ENCODE measurements around the gene CHRNB1. TPM values are rescaled to one million over a fixed set of nuclear protein-coding genes. Genes with fewer than 3 reads are reported as not detected.

The CHRNB1 gene
- total RNA-seq, 3 donors from 2014 or later: 8.5 to 11.8 (median 11.7) TPM

DNA sequence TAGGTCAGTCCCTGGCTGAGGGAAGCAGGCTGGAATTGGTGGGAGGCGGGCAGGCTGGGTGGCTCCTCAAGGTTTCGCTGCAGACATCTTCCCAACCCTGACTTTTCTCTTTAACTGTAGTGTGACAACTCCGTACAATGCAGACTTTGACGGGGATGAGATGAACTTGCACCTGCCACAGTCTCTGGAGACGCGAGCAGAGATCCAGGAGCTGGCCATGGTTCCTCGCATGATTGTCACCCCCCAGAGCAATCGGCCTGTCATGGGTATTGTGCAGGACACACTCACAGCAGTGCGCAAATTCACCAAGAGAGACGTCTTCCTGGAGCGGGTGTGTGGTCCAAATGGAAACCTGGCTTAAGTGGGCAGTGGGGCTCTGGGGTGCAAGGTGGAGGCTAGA, 54.3 kb downstream of the CHRNB1 start:
- H3K4me3 ChIP-seq: no peak overlapping the region
- no peaks in the 10 kb centered on the region for H3K9me3 ChIP-seq
- H3K36me3 ChIP-seq: peaks cover 45% of the 10 kb centered on the region
- H3K27me3 ChIP-seq: no peaks in the 10 kb centered on the region
- H3K27ac ChIP-seq: no peak overlapping the region
- DNase-seq (ENCODE audit: low spot score in 2 of 2): no peak
- TF ChIP-seq POLR2A (IDR thresholded peaks at IDR 0.05): no peak
- no peaks in the 10 kb centered on the region for H3K4me1 ChIP-seq
- intact Hi-C loops (cut with DNase I; ENCODE audit: low total_unique reads): no loop called here

DNA sequence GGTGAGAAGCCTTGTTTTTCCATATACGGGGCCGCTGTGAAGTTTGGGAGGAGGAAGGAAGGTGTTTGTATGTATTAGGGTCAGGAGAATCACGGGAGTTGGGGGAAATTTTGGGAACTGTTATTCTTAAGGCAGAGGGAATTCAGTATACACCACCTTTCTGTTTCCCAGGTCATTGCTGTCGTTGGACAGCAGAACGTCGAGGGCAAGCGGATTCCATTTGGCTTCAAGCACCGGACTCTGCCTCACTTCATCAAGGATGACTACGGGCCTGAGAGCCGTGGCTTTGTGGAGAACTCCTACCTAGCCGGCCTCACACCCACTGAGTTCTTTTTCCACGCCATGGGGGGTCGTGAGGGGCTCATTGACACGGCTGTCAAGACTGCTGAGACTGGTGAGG, 56.9 kb downstream of the CHRNB1 start:
- Histone ChIP-seq H3K27me3 (no peaks in the 10 kb centered on the region), H3K36me3 (peaks cover 51% of the 10 kb centered on the region), H3K9me3 (no peaks in the 10 kb centered on the region), H3K4me1 (no peaks in the 10 kb centered on the region), H3K4me3 (no peak overlapping the region), H3K27ac (no peak overlapping the region)
- DNase-seq (ENCODE audit: low spot score in 2 of 2): no peak
- intact Hi-C loops (cut with DNase I; ENCODE audit: low total_unique reads): no loop called here
- TF ChIP-seq POLR2A (IDR thresholded peaks at IDR 0.05): no peak
- TF ChIP-seq, protein P1, sequence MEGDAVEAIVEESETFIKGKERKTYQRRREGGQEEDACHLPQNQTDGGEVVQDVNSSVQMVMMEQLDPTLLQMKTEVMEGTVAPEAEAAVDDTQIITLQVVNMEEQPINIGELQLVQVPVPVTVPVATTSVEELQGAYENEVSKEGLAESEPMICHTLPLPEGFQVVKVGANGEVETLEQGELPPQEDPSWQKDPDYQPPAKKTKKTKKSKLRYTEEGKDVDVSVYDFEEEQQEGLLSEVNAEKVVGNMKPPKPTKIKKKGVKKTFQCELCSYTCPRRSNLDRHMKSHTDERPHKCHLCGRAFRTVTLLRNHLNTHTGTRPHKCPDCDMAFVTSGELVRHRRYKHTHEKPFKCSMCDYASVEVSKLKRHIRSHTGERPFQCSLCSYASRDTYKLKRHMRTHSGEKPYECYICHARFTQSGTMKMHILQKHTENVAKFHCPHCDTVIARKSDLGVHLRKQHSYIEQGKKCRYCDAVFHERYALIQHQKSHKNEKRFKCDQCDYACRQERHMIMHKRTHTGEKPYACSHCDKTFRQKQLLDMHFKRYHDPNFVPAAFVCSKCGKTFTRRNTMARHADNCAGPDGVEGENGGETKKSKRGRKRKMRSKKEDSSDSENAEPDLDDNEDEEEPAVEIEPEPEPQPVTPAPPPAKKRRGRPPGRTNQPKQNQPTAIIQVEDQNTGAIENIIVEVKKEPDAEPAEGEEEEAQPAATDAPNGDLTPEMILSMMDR (IDR thresholded peaks at IDR 0.05): no peak
- no peak for TF ChIP-seq POLR2AphosphoS5 (IDR thresholded peaks at IDR 0.05)

DNA sequence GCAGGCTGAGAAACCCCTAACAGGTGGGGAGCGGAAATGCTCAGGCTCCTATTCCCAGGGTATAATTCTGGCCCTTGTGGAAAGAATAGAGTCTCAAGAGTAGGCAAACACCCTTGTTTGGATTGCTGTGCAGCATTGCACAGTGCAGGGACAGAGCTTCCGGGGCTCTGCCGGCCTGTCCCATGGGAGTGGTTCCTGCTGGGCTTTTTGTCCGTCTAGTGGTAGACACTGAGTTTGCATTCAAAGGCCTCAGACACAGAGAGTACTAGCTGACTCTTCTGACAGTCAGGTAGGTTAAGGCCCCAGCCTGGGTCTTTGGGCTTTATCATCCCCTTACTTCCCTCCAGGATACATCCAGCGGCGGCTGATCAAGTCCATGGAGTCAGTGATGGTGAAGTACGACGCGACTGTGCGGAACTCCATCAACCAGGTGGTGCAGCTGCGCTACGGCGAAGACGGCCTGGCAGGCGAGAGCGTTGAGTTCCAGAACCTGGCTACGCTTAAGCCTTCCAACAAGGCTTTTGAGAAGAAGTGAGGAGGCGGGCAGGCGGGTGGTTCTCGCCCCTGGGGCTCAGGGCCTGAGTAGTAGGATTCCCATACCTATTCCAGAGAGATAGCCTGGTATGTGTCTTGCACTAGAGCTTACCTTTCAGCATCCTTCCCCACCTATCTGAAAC, 57.4 kb downstream of the CHRNB1 start:
- Histone ChIP-seq H3K9me3 (no peaks in the 10 kb centered on the region), H3K36me3 (peaks cover 51% of the 10 kb centered on the region), H3K27ac (no peak overlapping the region), H3K4me3 (no peak overlapping the region), H3K4me1 (no peaks in the 10 kb centered on the region), H3K27me3 (no peaks in the 10 kb centered on the region)
- no peak for TF ChIP-seq POLR2A (IDR thresholded peaks at IDR 0.05)
- TF ChIP-seq, protein P1 (IDR thresholded peaks at IDR 0.05): no peak
- TF ChIP-seq POLR2AphosphoS5 (IDR thresholded peaks at IDR 0.05): no peak
- DNase-seq (ENCODE audit: low spot score in 2 of 2): no peak
- intact Hi-C loops (cut with DNase I; ENCODE audit: low total_unique reads): no loop called here

DNA sequence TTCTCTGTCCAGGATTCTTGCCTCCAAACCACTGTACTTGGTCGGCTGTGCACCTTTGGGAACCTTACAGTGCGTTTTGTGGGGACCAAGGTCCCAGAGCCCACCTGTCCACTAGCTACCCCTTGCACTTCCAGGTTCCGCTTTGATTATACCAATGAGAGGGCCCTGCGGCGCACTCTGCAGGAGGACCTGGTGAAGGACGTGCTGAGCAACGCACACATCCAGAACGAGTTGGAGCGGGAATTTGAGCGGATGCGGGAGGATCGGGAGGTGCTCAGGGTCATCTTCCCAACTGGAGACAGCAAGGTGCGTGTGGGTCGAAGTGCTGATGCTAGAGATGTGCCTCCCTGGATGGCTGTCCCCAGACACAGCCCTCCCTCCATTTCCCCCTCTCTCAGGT, 58.1 kb downstream of the CHRNB1 start:
- Histone ChIP-seq H3K27ac (no peak overlapping the region), H3K4me1 (no peaks in the 10 kb centered on the region), H3K9me3 (no peaks in the 10 kb centered on the region), H3K27me3 (no peaks in the 10 kb centered on the region), H3K4me3 (no peak overlapping the region), H3K36me3 (peaks cover 45% of the 10 kb centered on the region)
- DNase-seq (ENCODE audit: low spot score in 2 of 2): no peak
- TF ChIP-seq POLR2A (IDR thresholded peaks at IDR 0.05) (no peak), POLR2AphosphoS5 (IDR thresholded peaks at IDR 0.05) (no peak)
- TF ChIP-seq, protein P1 (IDR thresholded peaks at IDR 0.05): no peak
- intact Hi-C loops (cut with DNase I; ENCODE audit: low total_unique reads): no loop called here

DNA sequence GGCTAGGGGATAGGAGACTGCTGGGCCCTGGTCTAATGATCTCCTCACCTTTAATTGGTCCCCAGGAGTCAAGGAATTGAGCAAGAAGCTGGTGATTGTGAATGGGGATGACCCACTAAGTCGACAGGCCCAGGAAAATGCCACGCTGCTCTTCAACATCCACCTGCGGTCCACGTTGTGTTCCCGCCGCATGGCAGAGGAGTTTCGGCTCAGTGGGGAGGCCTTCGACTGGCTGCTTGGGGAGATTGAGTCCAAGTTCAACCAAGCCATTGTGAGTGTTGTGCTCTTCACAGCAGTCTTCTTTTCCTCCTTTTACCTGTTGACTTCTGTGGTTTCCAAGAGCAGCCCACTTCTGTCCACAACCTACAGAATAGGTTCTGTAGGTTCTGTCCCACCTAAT, 58.7 kb downstream of the CHRNB1 start:
- no peaks in the 10 kb centered on the region for H3K4me1 ChIP-seq

More for the DNA sequence above, 58.7 kb downstream of the CHRNB1 start:
- Histone ChIP-seq H3K27ac (no peak overlapping the region), H3K27me3 (no peaks in the 10 kb centered on the region), H3K9me3 (no peaks in the 10 kb centered on the region), H3K36me3 (peaks cover 42% of the 10 kb centered on the region), H3K4me3 (no peak overlapping the region)
- intact Hi-C loops (cut with DNase I; ENCODE audit: low total_unique reads): no loop called here
- TF ChIP-seq, protein P1 (IDR thresholded peaks at IDR 0.05): no peak
- no peak for TF ChIP-seq POLR2AphosphoS5 (IDR thresholded peaks at IDR 0.05)
- no peak for DNase-seq (ENCODE audit: low spot score in 2 of 2)

Other genes with a start within 250 kb of the CHRNB1 start
- gene DLG4, start 225.2 kb upstream of the CHRNB1 start, total RNA-seq: 10 to 100 TPM in 2 of 3 donors, 1 to 10 TPM in 1; 7.2 to 18.4 (median 11.1) TPM
- gene ACADVL, start 225.1 kb upstream of the CHRNB1 start, total RNA-seq: 1,000 to 10,000 TPM in 1 of 3 donors, 100 to 1,000 TPM in 2; 421 to 1,002 (median 829) TPM
- 10 to 100 TPM; 32.0 to 58.2 (median 47.9) TPM for gene DVL2, start 210.5 kb upstream of the CHRNB1 start, total RNA-seq
- gene PHF23, start 205.6 kb upstream of the CHRNB1 start, total RNA-seq: 10 to 100 TPM; 22.1 to 40.4 (median 37.7) TPM
- gene GABARAP, start 202.6 kb upstream of the CHRNB1 start, total RNA-seq: 100 to 1,000 TPM; 620 to 765 (median 631) TPM
- gene CTDNEP1, start 193.3 kb upstream of the CHRNB1 start, total RNA-seq: 10 to 100 TPM; 35.7 to 67.5 (median 60.5) TPM
- 10 to 100 TPM; 26.9 to 36.7 (median 30.6) TPM for gene ELP5, start 192.8 kb upstream of the CHRNB1 start, total RNA-seq
- 10 to 100 TPM in 2 of 3 donors, 1 to 10 TPM in 1; 5.4 to 95.9 (median 60.0) TPM for gene CLDN7, start 182.6 kb upstream of the CHRNB1 start, total RNA-seq
- gene SLC2A4, start 163.3 kb upstream of the CHRNB1 start, total RNA-seq: 10 to 100 TPM in 1 of 3 donors, 1 to 10 TPM in 2; 2.6 to 32.5 (median 3.5) TPM
- 1 to 10 TPM; 2.6 to 3.0 (median 2.9) TPM for gene YBX2, start 150.4 kb upstream of the CHRNB1 start, total RNA-seq
- gene EIF5A, start 137.4 kb upstream of the CHRNB1 start, total RNA-seq: 100 to 1,000 TPM; 151 to 172 (median 163) TPM
- gene GPS2, start 129.7 kb upstream of the CHRNB1 start, total RNA-seq: 100 to 1,000 TPM in 1 of 3 donors, 10 to 100 TPM in 2; 77.3 to 109 (median 84.2) TPM
- gene NEURL4, start 115.7 kb upstream of the CHRNB1 start, total RNA-seq: 10 to 100 TPM; 15.0 to 22.9 (median 17.4) TPM
- 1 to 10 TPM; 3.4 to 6.6 (median 5.2) TPM for gene ACAP1, start 108.5 kb upstream of the CHRNB1 start, total RNA-seq
- 10 to 100 TPM in 2 of 3 donors, 1 to 10 TPM in 1; 9.1 to 11.5 (median 11.0) TPM for gene KCTD11, start 92.9 kb upstream of the CHRNB1 start, total RNA-seq
- gene TMEM95, start 89.9 kb upstream of the CHRNB1 start, total RNA-seq: not detected
- gene TNK1, start 64.0 kb upstream of the CHRNB1 start, total RNA-seq: 10 to 100 TPM in 2 of 3 donors, 1 to 10 TPM in 1; 1.1 to 22.1 (median 14.4) TPM
- gene PLSCR3, start 50.5 kb upstream of the CHRNB1 start, total RNA-seq: 10 to 100 TPM; 16.0 to 24.3 (median 19.0) TPM
- gene TMEM256, start 41.0 kb upstream of the CHRNB1 start, total RNA-seq: 100 to 1,000 TPM in 1 of 3 donors, 10 to 100 TPM in 2; 77.6 to 113 (median 92.3) TPM
- gene NLGN2, start 37.2 kb upstream of the CHRNB1 start, total RNA-seq: 10 to 100 TPM in 1 of 3 donors, 1 to 10 TPM in 2; 6.7 to 13.1 (median 8.3) TPM
- gene SPEM1, start 24.7 kb upstream of the CHRNB1 start, total RNA-seq: not detected
- gene SPEM2, start 19.4 kb upstream of the CHRNB1 start, total RNA-seq: not detected
- gene SPEM3, start 16.2 kb upstream of the CHRNB1 start, total RNA-seq: not detected
- 10 to 100 TPM in 1 of 3 donors, 1 to 10 TPM in 2; 3.5 to 18.1 (median 9.5) TPM for gene TMEM102, start 9.6 kb upstream of the CHRNB1 start, total RNA-seq
- gene FGF11, start 5.5 kb upstream of the CHRNB1 start, total RNA-seq: 1 to 10 TPM; 2.1 to 2.9 (median 2.9) TPM
- gene ZBTB4, start 34.6 kb downstream of the CHRNB1 start, total RNA-seq: 10 to 100 TPM; 34.4 to 46.9 (median 45.7) TPM
- gene SLC35G6, start 36.4 kb downstream of the CHRNB1 start, total RNA-seq: not detected
- 100 to 1,000 TPM in 1 of 3 donors, 10 to 100 TPM in 2; 64.2 to 174 (median 88.7) TPM for gene POLR2A, start 39.3 kb downstream of the CHRNB1 start, total RNA-seq
- 10 to 100 TPM; 39.3 to 65.3 (median 41.1) TPM for gene TNFSF12, start 104.0 kb downstream of the CHRNB1 start, total RNA-seq
- 10 to 100 TPM; 25.2 to 36.7 (median 33.6) TPM for gene TNFSF13, start 113.7 kb downstream of the CHRNB1 start, total RNA-seq
- 10 to 100 TPM; 59.5 to 65.2 (median 62.3) TPM for gene SENP3, start 116.9 kb downstream of the CHRNB1 start, total RNA-seq
- gene CD68, start 134.6 kb downstream of the CHRNB1 start, total RNA-seq: 100 to 1,000 TPM in 1 of 3 donors, 10 to 100 TPM in 2; 49.8 to 220 (median 70.5) TPM
- 100 to 1,000 TPM in 1 of 3 donors, 10 to 100 TPM in 2; 66.6 to 140 (median 74.4) TPM for gene MPDU1, start 138.8 kb downstream of the CHRNB1 start, total RNA-seq
- 1 to 10 TPM; 1.3 to 4.1 (median 1.6) TPM for gene SOX15, start 145.0 kb downstream of the CHRNB1 start, total RNA-seq
- gene FXR2, start 169.8 kb downstream of the CHRNB1 start, total RNA-seq: 10 to 100 TPM; 22.8 to 33.9 (median 25.6) TPM
- 10 to 100 TPM; 52.5 to 78.4 (median 62.9) TPM for gene SAT2, start 182.8 kb downstream of the CHRNB1 start, total RNA-seq
- gene SHBG, start 185.1 kb downstream of the CHRNB1 start, total RNA-seq: under 1 TPM in 1 of 3 donors, not detected in 2; 0.16 TPM
- 1 to 10 TPM in 1 of 3 donors, under 1 TPM in 2; 0.16 to 1.2 (median 0.98) TPM for gene ATP1B2, start 205.9 kb downstream of the CHRNB1 start, total RNA-seq
- gene TP53, start 242.4 kb downstream of the CHRNB1 start, total RNA-seq: 10 to 100 TPM; 23.9 to 31.9 (median 24.2) TPM
- gene WRAP53, start 243.4 kb downstream of the CHRNB1 start, total RNA-seq: 1 to 10 TPM; 3.6 to 5.4 (median 4.2) TPM